Endothelial cell of umbilical vein (primary cell): ENCODE measurements around the gene LURAP1L. TPM values are rescaled to one million over a fixed set of nuclear protein-coding genes. Genes with fewer than 3 reads are reported as not detected.

Experiments
- BruUV-seq: library from RNA; stranded (reverse); fragments of 400-500 nt; replicated peaks from 2 replicates; lab custom pipeline; 2021; lab: Mats Ljungman, UMichigan
- CTCF ChIA-PET: fragments of 300-600, 350-600 bp; sonication (Branson Sonifier 250); formaldehyde crosslinking; loops from one replicate; lab custom pipeline; 2021; ENCODE audit warnings: antibody characterized with exemption, inconsistent platforms; lab: Charles Lee
- POLR2A ChIA-PET: fragments of 300-600, 350-600 bp; sonication (Branson Sonifier 250); formaldehyde crosslinking; loops from one replicate; lab custom pipeline; 2021; ENCODE audit warnings: antibody characterized with exemption, inconsistent platforms; lab: Charles Lee
- DNase-seq: peaks from one replicate; pipeline ENCODE4 v3.0.0-alpha.2; 2011; ENCODE audit warnings: low read depth, low spot score
- FAIRE-seq: peaks from 2 replicates; lab custom pipeline; 2011; peaks lifted over from hg19 to GRCh38; lab: Jason Lieb, UNC
- H2AFZ ChIP-seq: 2 replicates; pipeline ENCODE4 v1.6.0; 2012; ENCODE audit warnings: low read depth, low read length, control low read depth, inconsistent platforms
- H3K27ac ChIP-seq: 2 replicates; pipeline ENCODE4 v1.5.1; 2011; ENCODE audit warnings: low read depth, mild to moderate bottlenecking, control low read depth, low read length, moderate library complexity; ENCODE audit not compliant: insufficient read depth
- H3K27me3 ChIP-seq, 2 experiments: 2 replicates each; pipeline versions ENCODE4 v1.6.0 to v1.6.1; 2011; ENCODE audit warnings: low read length in 2 of 2, mixed read lengths in 1 of 2; ENCODE audit not compliant: control insufficient read depth in 2 of 2, insufficient read depth in 2 of 2
- H3K36me3 ChIP-seq, 2 experiments: 2 replicates in 1 of 2; 3 replicates in 1 of 2; pipeline ENCODE4 v1.5.1; 2011; ENCODE audit warnings: low read length in 2 of 2, mild to moderate bottlenecking in 1 of 2, moderate library complexity in 1 of 2; ENCODE audit not compliant: control insufficient read depth in 2 of 2, insufficient read depth in 2 of 2; ENCODE audit errors: extremely low read depth in 1 of 2
- H3K4me1 ChIP-seq: 3 replicates; pipeline ENCODE4 v1.5.1; 2011; ENCODE audit warnings: mild to moderate bottlenecking, low read length; ENCODE audit not compliant: control insufficient read depth, insufficient read depth; ENCODE audit errors: extremely low read depth
- H3K4me2 ChIP-seq: 2 replicates; pipeline ENCODE4 v1.6.1; 2011; ENCODE audit warnings: low read length, control low read depth, mixed read lengths; ENCODE audit not compliant: insufficient read depth
- H3K4me3 ChIP-seq, 3 experiments: fragments of 200-600 bp in 1 of 3; sonication (generic), shearing (Covaris generic) in 1 of 3; replicated peaks in 1 of 3; 2 replicates each; pipeline ENCODE4 v1.5.1; 2011 to 2016; ENCODE audit warnings: control low read depth in 3 of 3, low read length in 3 of 3, mild to moderate bottlenecking in 2 of 3, inconsistent platforms in 1 of 3, low read depth in 1 of 3, moderate library complexity in 1 of 3; ENCODE audit not compliant: insufficient read depth in 1 of 3
- H3K79me2 ChIP-seq: 2 replicates; pipeline ENCODE4 v1.6.0; 2012; ENCODE audit warnings: low read length, inconsistent platforms; ENCODE audit not compliant: control insufficient read depth, insufficient read depth
- H3K9ac ChIP-seq: replicated peaks from 2 replicates; pipeline ENCODE3; 2011; ENCODE audit warnings: low read length, control low read depth; ENCODE audit not compliant: insufficient read depth; ENCODE audit errors: extremely low read depth
- H3K9me1 ChIP-seq: replicated peaks from 3 replicates; pipeline ENCODE4 v1.6.0; 2011; ENCODE audit warnings: mild to moderate bottlenecking, low read length; ENCODE audit not compliant: control insufficient read depth, insufficient read depth; ENCODE audit errors: extremely low read depth
- H3K9me3 ChIP-seq: replicated peaks from 2 replicates; pipeline ENCODE4 v1.5.1; 2012; ENCODE audit warnings: low read length, inconsistent platforms; ENCODE audit not compliant: control insufficient read depth, insufficient read depth
- H4K20me1 ChIP-seq: replicated peaks from 2 replicates; pipeline ENCODE3; 2011; ENCODE audit warnings: mild to moderate bottlenecking, low read length; ENCODE audit not compliant: control insufficient read depth, insufficient read depth; ENCODE audit errors: extremely low read depth
- FOS ChIP-seq: IDR thresholded peaks from 2 replicates; pipeline ENCODE4 v1.6.1; 2011; ENCODE audit warnings: mild to moderate bottlenecking, low read length, moderate library complexity, borderline replicate concordance; ENCODE audit not compliant: insufficient read depth
- JUN ChIP-seq: IDR thresholded peaks from 2 replicates; pipeline ENCODE4 v1.6.1; 2011; ENCODE audit warnings: borderline replicate concordance, low read depth; ENCODE audit not compliant: insufficient read length, insufficient read depth
- dilution Hi-C: fragments of 300-500 bp; cut with MboI; formaldehyde crosslinking; loops from one replicate; pipeline ENCODE4 v1.15.0; 2019; ENCODE audit warnings: low sequenced_read_pairs; ENCODE audit not compliant: extremely low pct_ligation_motif_present
- intact Hi-C: fragments of 100-400 bp; cut with micrococcal nuclease; formaldehyde crosslinking; loops from one replicate; pipeline ENCODE4 v1.10.0; 2022
- polyA plus RNA-seq, 4 experiments: library from polyadenylated mRNA; depleted of rRNA in 3 of 4; stranded (reverse) in 3 of 4; unstranded in 1 of 4; fragments of >200 nt; gene quantifications; 2 replicates each; pipeline versions ENCODE4 v1.2.1 to v1.2.3, GENCODE V29; 2011 to 2012; ENCODE audit warnings: missing spikeins in 1 of 4
- total RNA-seq: library from RNA; stranded (reverse); gene quantifications from 2 replicates; pipeline ENCODE4 v1.2.3, GENCODE V29; 2021
- TF ChIP-seq, protein P1 (sequence below), 2 donors: IDR thresholded peaks; 1 replicate in 1 of 2; 2 replicates in 1 of 2; pipeline ENCODE4 v1.5.1; 2011; ENCODE audit warnings: low read length in 2 of 2, mild to moderate bottlenecking in 2 of 2, moderate library complexity in 2 of 2, control low read depth in 1 of 2, inconsistent platforms in 1 of 2, low read depth in 1 of 2; ENCODE audit not compliant: insufficient read depth in 1 of 2; ENCODE audit errors: extremely low read depth in 1 of 2

LURAP1L gene
- total and polyA plus RNA-seq, 2 donors (not counting 3 experiments of a cell fraction or from before 2014, with no cell fraction given): 1.5 to 3.3 TPM

DNA sequence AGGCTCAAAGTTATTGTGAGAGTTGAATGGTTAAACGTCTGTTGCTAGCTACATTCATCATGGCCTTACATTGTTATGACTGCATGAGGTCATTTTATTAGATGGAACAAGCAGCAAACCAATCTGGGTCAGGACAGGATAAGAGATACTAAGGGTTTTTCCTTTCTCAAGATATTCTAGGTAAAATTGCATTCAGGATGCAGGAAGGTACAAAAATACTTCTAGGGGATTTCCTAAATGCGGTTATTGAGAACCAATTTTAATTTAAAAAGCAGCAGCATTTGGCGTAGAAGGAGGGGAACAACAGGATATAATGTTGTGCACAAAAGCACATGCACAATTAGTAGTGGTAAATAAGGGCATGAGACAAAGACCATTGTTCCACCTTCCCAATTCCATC lies 39.2 kb upstream of the LURAP1L start:
- Histone ChIP-seq H3K4me2 (no peak overlapping the region), H3K27ac (no peak overlapping the region), H3K9ac (no peak overlapping the region), H3K36me3 (no peaks in the 10 kb centered on the region), H2AFZ (no peak overlapping the region), H3K4me3 (no peak overlapping the region), H3K4me1 (peaks cover under 1% of the 10 kb centered on the region), H3K27me3 (no peaks in the 10 kb centered on the region), H4K20me1 (no peaks in the 10 kb centered on the region), H3K9me1 (no peaks in the 10 kb centered on the region), H3K79me2 (no peaks in the 10 kb centered on the region), H3K9me3 (no peaks in the 10 kb centered on the region)
- DNase-seq (peak; percentile 19), FAIRE-seq (peak; percentile 57)
- ChIA-PET POLR2A (no interaction called here), CTCF (interaction anchor here (0.5 to 2.1 kb wide), 5 partner anchors 11 to 33 kb away, joined by 3 to 7 read pairs (median 4); no protein-coding TSS in a partner anchor)
- dilution Hi-C loops: no loop called here
- intact Hi-C loops: no loop called here
- no TSS peak for BruUV-seq
- TF ChIP-seq FOS: no peak
- peak; percentile 8 for TF ChIP-seq JUN

DNA sequence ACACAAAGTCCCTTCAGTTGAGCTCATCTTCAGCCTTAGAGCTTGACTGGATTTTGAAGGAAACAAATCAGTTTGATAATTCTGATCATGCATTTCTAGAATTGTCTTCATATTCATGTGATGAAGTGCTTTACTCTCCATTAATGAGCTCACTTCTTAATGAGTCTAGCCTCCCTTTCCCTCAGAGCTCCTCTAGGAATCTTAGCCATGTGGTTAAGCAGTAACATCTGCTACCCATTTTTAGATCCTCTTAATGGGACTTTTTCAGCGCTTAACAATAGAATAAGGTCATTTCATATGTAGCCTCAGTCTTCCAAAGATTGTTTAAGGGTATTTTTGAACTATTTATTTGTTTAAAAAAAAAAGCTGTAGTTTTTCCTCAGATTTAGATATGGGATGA lies 36.9 kb upstream of the LURAP1L start:
- Histone ChIP-seq H3K27ac (no peak overlapping the region), H2AFZ (no peak overlapping the region), H3K9me1 (no peaks in the 10 kb centered on the region), H3K27me3 (no peaks in the 10 kb centered on the region), H3K4me1 (no peaks in the 10 kb centered on the region), H3K36me3 (no peaks in the 10 kb centered on the region), H3K9me3 (no peaks in the 10 kb centered on the region), H3K79me2 (no peaks in the 10 kb centered on the region), H3K9ac (no peak overlapping the region), H4K20me1 (no peaks in the 10 kb centered on the region), H3K4me3 (no peak overlapping the region), H3K4me2 (no peak overlapping the region)
- ChIA-PET CTCF (interaction anchor here (0.8 to 1.9 kb wide), 2 partner anchors 10 to 147 kb away, joined by 3 to 7 read pairs; no protein-coding TSS in a partner anchor), POLR2A (no interaction called here)
- DNase-seq (no peak), FAIRE-seq (no peak)
- TF ChIP-seq, protein P1, sequence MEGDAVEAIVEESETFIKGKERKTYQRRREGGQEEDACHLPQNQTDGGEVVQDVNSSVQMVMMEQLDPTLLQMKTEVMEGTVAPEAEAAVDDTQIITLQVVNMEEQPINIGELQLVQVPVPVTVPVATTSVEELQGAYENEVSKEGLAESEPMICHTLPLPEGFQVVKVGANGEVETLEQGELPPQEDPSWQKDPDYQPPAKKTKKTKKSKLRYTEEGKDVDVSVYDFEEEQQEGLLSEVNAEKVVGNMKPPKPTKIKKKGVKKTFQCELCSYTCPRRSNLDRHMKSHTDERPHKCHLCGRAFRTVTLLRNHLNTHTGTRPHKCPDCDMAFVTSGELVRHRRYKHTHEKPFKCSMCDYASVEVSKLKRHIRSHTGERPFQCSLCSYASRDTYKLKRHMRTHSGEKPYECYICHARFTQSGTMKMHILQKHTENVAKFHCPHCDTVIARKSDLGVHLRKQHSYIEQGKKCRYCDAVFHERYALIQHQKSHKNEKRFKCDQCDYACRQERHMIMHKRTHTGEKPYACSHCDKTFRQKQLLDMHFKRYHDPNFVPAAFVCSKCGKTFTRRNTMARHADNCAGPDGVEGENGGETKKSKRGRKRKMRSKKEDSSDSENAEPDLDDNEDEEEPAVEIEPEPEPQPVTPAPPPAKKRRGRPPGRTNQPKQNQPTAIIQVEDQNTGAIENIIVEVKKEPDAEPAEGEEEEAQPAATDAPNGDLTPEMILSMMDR (IDR thresholded peaks at IDR 0.05; ENCODE audit: extremely low read depth in 1 of 2, insufficient read depth in 1 of 2, low read depth in 1 of 2, low read length in 2 of 2): no peak
- dilution Hi-C loops (no loop called here), intact Hi-C loops (no loop called here)
- BruUV-seq: no TSS peak
